22Rv1 (cell line): ENCODE results near the gene GRIA1.

ENCODE experiments used
- ZFX ChIP-seq: fragments of 450-650 bp; IDR thresholded peaks from 2 replicates; pipeline ENCODE4 v1.6.1; 2017; ENCODE audit warnings: antibody characterized with exemption, borderline replicate concordance
- TF ChIP-seq, protein P1 (sequence below): fragments of 450-650 bp; IDR thresholded peaks from 2 replicates; pipeline ENCODE4 v1.5.1; 2017; ENCODE audit warnings: mild to moderate bottlenecking

DNA sequence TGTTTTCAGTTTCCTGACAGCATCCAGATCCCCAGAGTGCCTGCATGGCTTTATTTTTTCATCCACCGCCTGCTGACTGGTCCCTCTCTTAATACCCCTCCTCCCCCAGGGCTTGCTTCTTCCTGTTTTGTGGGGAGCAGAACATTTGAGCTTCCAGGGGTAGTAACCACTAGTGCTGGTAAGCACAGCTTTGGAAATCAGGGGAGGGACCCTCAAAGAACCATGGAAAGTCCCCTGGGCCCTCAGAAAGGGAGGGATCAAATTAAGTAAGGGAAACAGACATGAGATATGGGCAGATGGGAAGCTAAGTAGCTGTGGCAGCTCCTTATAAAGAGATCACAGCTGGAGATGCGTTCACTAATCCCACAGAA is 26.8 kb downstream of the GRIA1 start:
- TF ChIP-seq, protein P1, sequence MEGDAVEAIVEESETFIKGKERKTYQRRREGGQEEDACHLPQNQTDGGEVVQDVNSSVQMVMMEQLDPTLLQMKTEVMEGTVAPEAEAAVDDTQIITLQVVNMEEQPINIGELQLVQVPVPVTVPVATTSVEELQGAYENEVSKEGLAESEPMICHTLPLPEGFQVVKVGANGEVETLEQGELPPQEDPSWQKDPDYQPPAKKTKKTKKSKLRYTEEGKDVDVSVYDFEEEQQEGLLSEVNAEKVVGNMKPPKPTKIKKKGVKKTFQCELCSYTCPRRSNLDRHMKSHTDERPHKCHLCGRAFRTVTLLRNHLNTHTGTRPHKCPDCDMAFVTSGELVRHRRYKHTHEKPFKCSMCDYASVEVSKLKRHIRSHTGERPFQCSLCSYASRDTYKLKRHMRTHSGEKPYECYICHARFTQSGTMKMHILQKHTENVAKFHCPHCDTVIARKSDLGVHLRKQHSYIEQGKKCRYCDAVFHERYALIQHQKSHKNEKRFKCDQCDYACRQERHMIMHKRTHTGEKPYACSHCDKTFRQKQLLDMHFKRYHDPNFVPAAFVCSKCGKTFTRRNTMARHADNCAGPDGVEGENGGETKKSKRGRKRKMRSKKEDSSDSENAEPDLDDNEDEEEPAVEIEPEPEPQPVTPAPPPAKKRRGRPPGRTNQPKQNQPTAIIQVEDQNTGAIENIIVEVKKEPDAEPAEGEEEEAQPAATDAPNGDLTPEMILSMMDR, result no peak
- no peak for TF ChIP-seq ZFX
